DOHH2 (cell line): ENCODE measurements around the gene CSNK2A3.

Source experiments
- EZH2phosphoT487 ChIP-seq: fragments of 200-600 bp; sonication (generic); IDR thresholded peaks from 2 replicates; pipeline ENCODE4 v1.6.1; 2017; ENCODE audit warnings: borderline replicate concordance, mild to moderate bottlenecking, antibody characterized with exemption, low read length, moderate library complexity, mixed read lengths
- TF ChIP-seq, protein P1 (sequence below): fragments of 200-600 bp; sonication (generic); IDR thresholded peaks from one replicate; pipeline ENCODE4 v1.5.1; 2014; ENCODE audit warnings: antibody characterized with exemption, mild to moderate bottlenecking, low read depth, low read length; ENCODE audit not compliant: poor library complexity, severe bottlenecking

DNA sequence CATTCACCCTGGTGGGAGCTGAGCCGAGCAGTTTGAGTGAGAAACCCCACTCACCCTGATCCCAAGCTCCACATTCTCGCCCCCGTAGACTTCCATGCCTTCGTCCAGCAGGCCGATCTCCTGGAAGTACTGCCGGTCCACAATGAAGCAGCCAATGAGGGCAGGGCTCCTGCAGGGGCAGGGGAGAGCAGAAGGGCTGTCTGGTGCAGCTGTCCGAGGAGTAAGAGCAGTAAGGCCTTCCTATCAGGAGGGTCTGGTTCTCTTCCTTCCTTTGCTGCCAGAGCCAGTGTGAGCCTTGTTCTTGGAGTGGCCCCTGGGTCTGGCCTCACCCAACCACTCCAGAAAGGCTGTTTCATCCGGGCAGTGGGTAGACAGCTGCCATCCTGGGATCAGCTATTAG is 19.4 kb upstream of the CSNK2A3 start:
- TF ChIP-seq, protein P1, sequence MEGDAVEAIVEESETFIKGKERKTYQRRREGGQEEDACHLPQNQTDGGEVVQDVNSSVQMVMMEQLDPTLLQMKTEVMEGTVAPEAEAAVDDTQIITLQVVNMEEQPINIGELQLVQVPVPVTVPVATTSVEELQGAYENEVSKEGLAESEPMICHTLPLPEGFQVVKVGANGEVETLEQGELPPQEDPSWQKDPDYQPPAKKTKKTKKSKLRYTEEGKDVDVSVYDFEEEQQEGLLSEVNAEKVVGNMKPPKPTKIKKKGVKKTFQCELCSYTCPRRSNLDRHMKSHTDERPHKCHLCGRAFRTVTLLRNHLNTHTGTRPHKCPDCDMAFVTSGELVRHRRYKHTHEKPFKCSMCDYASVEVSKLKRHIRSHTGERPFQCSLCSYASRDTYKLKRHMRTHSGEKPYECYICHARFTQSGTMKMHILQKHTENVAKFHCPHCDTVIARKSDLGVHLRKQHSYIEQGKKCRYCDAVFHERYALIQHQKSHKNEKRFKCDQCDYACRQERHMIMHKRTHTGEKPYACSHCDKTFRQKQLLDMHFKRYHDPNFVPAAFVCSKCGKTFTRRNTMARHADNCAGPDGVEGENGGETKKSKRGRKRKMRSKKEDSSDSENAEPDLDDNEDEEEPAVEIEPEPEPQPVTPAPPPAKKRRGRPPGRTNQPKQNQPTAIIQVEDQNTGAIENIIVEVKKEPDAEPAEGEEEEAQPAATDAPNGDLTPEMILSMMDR: no peak
- no peak for TF ChIP-seq EZH2phosphoT487
